ENCODE results near the gene SHMT2.

Gene SHMT2

GRCh38 chr12:57240066-57240921 lies 10.8 kb downstream of the SHMT2 start:
- DNase-seq (ENCODE audit: low read depth), result peak; percentile 66

- DNase-seq (ENCODE audit: low read depth), result no peak
Observed at GRCh38 chr12:57240926-57241401, 11.5 kb downstream of the SHMT2 start.

GRCh38 chr12:57241402-57242310 lies 12.1 kb downstream of the SHMT2 start:
- no peak for DNase-seq (ENCODE audit: low read depth)

GRCh38 chr12:57242329-57242690 lies 12.8 kb downstream of the SHMT2 start:
- DNase-seq (ENCODE audit: low read depth), result no peak

- no peak for DNase-seq (ENCODE audit: low read depth)
Observed at GRCh38 chr12:57242691-57243454, 13.4 kb downstream of the SHMT2 start.

- peak; percentile 70 for DNase-seq (ENCODE audit: low read depth)
Observed at GRCh38 chr12:57243521-57244311, 14.2 kb downstream of the SHMT2 start.

GRCh38 chr12:57244312-57244696 lies 14.8 kb downstream of the SHMT2 start:
- DNase-seq (ENCODE audit: low read depth), result no peak

GRCh38 chr12:57247041-57247440 lies 17.5 kb downstream of the SHMT2 start:
- no peak for DNase-seq (ENCODE audit: low read depth)

- no peak for DNase-seq (ENCODE audit: low read depth)
Observed at GRCh38 chr12:57248934-57249742, 19.6 kb downstream of the SHMT2 start.

GRCh38 chr12:57250541-57250940 lies 21.0 kb downstream of the SHMT2 start:
- DNase-seq (ENCODE audit: low read depth), result no peak

- no peak for DNase-seq (ENCODE audit: low read depth)
Observed at GRCh38 chr12:57250956-57251355, 21.4 kb downstream of the SHMT2 start, which contains the start of gene STAC3. Gene STAC3 (minus strand): TSS chr12:57251187. CDS start chr12:57249636, 1,551 bp downstream.

- DNase-seq (ENCODE audit: low read depth), result no peak
Observed at GRCh38 chr12:57254506-57255280, 25.2 kb downstream of the SHMT2 start.

GRCh38 chr12:57255916-57256315 lies 26.4 kb downstream of the SHMT2 start:
- DNase-seq (ENCODE audit: low read depth), result no peak

GRCh38 chr12:57258977-57259970 lies 29.8 kb downstream of the SHMT2 start:
- DNase-seq (ENCODE audit: low read depth), result no peak

GRCh38 chr12:57260366-57260765 lies 30.9 kb downstream of the SHMT2 start:
- DNase-seq (ENCODE audit: low read depth), result no peak

- DNase-seq (ENCODE audit: low read depth), result no peak
Observed at GRCh38 chr12:57261428-57261865, 31.9 kb downstream of the SHMT2 start.

GRCh38 chr12:57262126-57262822 lies 32.8 kb downstream of the SHMT2 start:
- DNase-seq (ENCODE audit: low read depth), result no peak

GRCh38 chr12:57263096-57263495 lies 33.6 kb downstream of the SHMT2 start:
- DNase-seq (ENCODE audit: low read depth), result no peak

Data from stimulated activated CD8-positive, alpha-beta memory T cell treated with anti-CD3 and anti-CD28 coated beads, Interleukin-12 subunit alpha, Interleukin-12 subunit beta, amount 100 ng/mL, for 1 hour (primary cell).